ENCODE results near the gene PRXL2C. TPM values are rescaled to one million over a fixed set of nuclear protein-coding genes. Genes with fewer than 3 reads are reported as not detected.
"Not testable (repeated sequence)": the region's sequence is repeated elsewhere in the genome, so short reads cannot be mapped to it uniquely, and the experiment has no call there.

The PRXL2C gene
- total and polyA plus RNA-seq, 12 donors, result 10.5 to 59.0 (median 22.2) TPM

DNA sequence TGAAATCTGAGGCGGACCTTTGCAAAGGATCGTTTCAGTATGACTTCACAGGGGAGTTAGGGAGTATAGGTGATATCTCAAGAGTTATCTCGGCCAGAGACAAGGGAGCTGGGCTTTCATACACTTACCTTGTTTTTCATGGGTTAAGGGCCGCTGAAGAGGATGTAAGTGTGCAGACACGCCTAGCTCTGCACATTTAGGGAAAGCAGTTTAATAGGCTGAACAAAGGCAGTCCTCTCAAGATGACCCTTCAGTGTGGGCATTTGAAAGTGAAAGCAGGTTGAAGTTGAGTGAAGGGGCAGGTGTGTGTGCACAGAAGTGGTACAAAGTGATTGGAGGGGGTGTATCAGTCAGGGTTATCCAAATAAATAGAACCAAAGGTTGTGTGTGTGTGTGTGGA lies 33.1 kb upstream of the PRXL2C start:
- ATAC-seq (no peak), DNase-seq (no peak)
- intact Hi-C loops (cut with DNase I), result no loop called here
- WGBS, 2 donors, result 64 to 78% methylated on average over 5 of the region's 5 CpGs
- Histone ChIP-seq H3K4me1 (peaks cover 0 to 14% (median 4%) of the 10 kb centered on the region in 9 donors), H3K27me3 (no peaks in the 10 kb centered on the region), H3K9me3 (peaks cover 0 to 20% (median 7%) of the 10 kb centered on the region in 11 donors), H3K4me3 (no peak overlapping the region), H3K27ac (no peak overlapping the region), H3K36me3 (no peaks in the 10 kb centered on the region)
- TF ChIP-seq, protein P1, sequence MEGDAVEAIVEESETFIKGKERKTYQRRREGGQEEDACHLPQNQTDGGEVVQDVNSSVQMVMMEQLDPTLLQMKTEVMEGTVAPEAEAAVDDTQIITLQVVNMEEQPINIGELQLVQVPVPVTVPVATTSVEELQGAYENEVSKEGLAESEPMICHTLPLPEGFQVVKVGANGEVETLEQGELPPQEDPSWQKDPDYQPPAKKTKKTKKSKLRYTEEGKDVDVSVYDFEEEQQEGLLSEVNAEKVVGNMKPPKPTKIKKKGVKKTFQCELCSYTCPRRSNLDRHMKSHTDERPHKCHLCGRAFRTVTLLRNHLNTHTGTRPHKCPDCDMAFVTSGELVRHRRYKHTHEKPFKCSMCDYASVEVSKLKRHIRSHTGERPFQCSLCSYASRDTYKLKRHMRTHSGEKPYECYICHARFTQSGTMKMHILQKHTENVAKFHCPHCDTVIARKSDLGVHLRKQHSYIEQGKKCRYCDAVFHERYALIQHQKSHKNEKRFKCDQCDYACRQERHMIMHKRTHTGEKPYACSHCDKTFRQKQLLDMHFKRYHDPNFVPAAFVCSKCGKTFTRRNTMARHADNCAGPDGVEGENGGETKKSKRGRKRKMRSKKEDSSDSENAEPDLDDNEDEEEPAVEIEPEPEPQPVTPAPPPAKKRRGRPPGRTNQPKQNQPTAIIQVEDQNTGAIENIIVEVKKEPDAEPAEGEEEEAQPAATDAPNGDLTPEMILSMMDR (IDR thresholded peaks at IDR 0.05), result no peak

DNA sequence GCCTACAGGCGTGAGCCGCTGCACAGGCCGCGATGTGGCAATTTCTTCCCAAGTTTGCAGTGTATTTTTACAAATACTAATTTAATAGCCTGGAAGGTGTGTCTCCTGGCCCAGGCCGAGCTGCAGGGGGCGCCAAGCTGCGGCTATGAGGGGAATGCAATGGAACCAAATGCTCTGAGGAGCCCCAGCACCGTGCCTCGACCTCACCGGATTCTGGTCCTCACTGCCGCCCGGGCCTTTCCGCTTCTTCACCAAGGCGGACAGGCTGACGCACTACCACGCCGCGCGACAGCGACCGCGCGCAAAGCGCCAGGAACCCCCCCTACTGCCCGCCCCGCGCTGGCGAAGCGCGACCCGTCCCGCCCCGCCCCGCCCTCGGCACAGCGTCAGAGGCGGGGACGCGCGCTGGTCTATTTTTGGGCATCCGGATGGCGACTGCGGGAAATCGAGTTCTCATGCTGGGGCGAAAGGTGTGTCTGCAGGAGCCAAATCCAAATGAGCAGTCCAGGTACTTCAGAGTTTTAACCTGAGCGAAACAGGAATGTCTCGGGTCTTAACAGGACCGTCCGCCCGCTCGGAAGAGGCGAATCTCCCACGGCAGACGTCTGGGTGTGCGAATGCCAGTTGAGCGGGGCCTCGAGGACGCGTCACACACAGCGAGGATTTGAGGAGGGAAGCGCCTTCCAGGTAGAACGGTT lies 31.7 kb upstream of the PRXL2C start:
- intact Hi-C loops (cut with DNase I), result no loop called here
- Histone ChIP-seq H3K27me3 (no peaks in the 10 kb centered on the region), H3K4me3 (peak overlapping the region; percentile 16 to 66 (median 58)), H3K4me1 (peaks cover 0 to 14% (median 4%) of the 10 kb centered on the region in 9 donors), H3K9me3 (peaks cover 0 to 6% (median 2%) of the 10 kb centered on the region in 11 donors), H3K36me3 (no peaks in the 10 kb centered on the region), H3K27ac (peak overlapping the region in 9 of 10 donors; percentile 47 to 73 (median 63))
- peak; percentile 95 to 99 (median 98) for ATAC-seq
- DNase-seq, result peak; percentile 76 to 84
- 2% methylated on average over 62 of the region's 62 CpGs for WGBS, 2 donors
- TF ChIP-seq, protein P1 (IDR thresholded peaks at IDR 0.05), result peak; percentile 26 to 78 (median 58)

DNA sequence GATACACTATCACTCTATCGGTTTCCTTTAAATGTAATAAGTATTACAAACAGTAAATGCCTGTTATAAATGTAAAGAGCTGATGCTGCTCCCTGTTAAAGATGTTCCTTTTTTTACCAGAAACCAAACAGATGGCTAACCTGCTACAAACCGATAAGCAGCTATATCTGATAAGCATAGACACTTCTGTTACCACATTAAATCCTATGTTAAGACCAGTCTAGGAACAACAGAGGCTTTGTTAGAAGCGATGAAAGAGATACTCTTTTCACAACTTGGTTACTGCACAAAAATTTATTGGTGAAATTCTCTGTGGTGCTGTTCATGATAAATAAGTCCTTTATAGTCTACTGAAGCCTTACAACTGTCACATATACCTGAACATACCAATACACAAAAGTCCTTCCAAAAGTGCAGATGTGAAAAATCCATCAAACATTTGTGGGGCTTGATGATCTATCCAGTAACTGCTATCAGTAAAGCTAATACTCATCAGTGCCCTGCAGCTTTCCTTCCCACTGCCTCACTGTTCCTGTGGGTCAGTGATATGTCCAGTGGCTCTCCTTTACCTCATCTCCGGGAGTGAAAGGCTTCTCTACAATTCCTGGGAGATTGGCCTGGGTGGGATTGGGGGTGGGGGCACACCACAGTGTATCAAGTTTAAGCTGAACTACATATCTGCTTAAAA lies 25.8 kb upstream of the PRXL2C start:
- WGBS, 2 donors, result 59 to 66% methylated on average over 4 of the region's 4 CpGs
- DNase-seq, result no peak
- Histone ChIP-seq H3K4me1 (no peaks in the 10 kb centered on the region), H3K27me3 (no peaks in the 10 kb centered on the region), H3K36me3 (no peaks in the 10 kb centered on the region), H3K4me3 (no peak overlapping the region), H3K9me3 (no peaks in the 10 kb centered on the region), H3K27ac (no peak overlapping the region)
- intact Hi-C loops (cut with DNase I), result no loop called here
- TF ChIP-seq, protein P1 (IDR thresholded peaks at IDR 0.05), result no peak
- no peak for ATAC-seq

DNA sequence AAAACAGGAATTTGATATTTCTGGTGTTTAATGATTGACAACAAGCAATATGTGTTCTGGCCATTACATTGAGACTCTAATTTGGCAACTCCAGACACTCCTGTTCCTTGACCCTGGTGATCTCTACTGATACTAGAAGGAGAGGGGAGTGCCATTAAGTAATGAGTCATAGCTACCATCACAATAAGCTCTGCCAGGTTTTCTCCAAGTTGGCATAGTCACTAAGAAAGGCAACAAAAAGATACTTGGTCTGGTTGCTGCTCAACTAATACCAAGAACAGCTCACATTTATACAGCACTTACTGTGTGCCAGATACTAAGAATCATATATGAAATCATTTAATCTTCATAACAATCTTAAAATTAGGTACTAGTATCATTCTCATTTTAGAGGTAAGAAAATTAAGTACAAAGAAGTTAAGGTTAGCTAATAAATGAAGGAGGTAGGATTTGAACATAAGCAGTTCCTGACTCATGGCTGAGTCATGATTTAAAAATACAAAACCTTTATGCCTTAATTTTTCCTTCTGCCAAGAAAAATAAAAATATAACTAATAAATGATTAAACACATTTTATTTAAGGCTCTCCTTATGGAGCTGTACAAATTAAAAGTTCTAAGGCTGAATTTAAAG lies 19.9 kb upstream of the PRXL2C start:
- ATAC-seq (no peak), DNase-seq (no peak)
- Histone ChIP-seq H3K4me3 (no peak overlapping the region), H3K27me3 (peaks cover 0 to 5% (median 0%) of the 10 kb centered on the region in 7 donors), H3K9me3 (peaks cover 0 to 6% (median 0%) of the 10 kb centered on the region in 11 donors), H3K36me3 (no peaks in the 10 kb centered on the region), H3K27ac (no peak overlapping the region), H3K4me1 (no peaks in the 10 kb centered on the region)
- intact Hi-C loops (cut with DNase I), result no loop called here
- TF ChIP-seq, protein P1 (IDR thresholded peaks at IDR 0.05), result no peak

DNA sequence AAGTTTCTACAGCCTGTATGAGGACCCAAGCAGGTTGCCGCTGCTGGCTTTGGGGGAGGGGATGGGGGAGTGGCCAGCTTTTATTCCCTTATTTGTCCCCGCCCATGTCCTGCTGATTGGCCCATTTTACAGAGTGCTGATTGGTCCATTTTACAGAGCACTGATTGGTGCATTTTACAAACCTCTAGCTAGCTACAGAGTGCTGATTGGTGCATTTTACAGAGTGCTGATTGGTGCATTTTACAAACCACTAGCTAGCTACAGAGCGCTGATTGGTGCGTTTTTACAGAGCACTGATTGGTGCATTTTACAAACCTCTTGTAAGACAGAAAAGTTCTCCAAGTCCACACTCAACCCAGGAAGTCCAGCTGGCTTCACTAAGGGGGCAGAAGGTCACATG lies 18.7 kb upstream of the PRXL2C start:
- H3K4me3 ChIP-seq; H3K9me3 ChIP-seq; H3K27me3 ChIP-seq; H3K4me1 ChIP-seq; DNase-seq; H3K36me3 ChIP-seq; intact Hi-C loops (cut with DNase I); ATAC-seq; H3K27ac ChIP-seq: not testable (repeated sequence)
- WGBS, 2 donors, result 88 to 91% methylated on average over 4 of the region's 4 CpGs

All from heart right ventricle (tissue), 16 donors.